ENCODE data around the gene CDKAL1.

Gene CDKAL1

DNA sequence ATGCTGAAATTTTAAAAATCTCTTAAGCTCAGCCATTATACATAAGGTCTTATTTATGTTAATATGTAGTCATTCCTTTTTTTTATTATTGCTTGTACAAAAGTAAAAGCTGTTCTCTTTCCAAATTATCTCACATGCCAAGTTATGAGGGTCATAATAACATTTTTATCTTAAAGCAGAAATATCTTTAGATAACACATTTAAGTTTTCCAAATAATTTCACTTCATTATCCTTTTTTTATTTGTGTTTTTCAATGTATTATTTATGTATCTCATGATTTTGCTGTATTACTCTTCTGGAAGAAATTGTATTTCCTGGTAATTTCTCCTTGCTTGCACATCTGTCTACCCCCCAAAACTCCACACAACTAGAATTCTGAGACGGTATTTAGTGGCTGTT lies 598.2 kb downstream of the CDKAL1 start:
- DNase-seq: no peak

DNA sequence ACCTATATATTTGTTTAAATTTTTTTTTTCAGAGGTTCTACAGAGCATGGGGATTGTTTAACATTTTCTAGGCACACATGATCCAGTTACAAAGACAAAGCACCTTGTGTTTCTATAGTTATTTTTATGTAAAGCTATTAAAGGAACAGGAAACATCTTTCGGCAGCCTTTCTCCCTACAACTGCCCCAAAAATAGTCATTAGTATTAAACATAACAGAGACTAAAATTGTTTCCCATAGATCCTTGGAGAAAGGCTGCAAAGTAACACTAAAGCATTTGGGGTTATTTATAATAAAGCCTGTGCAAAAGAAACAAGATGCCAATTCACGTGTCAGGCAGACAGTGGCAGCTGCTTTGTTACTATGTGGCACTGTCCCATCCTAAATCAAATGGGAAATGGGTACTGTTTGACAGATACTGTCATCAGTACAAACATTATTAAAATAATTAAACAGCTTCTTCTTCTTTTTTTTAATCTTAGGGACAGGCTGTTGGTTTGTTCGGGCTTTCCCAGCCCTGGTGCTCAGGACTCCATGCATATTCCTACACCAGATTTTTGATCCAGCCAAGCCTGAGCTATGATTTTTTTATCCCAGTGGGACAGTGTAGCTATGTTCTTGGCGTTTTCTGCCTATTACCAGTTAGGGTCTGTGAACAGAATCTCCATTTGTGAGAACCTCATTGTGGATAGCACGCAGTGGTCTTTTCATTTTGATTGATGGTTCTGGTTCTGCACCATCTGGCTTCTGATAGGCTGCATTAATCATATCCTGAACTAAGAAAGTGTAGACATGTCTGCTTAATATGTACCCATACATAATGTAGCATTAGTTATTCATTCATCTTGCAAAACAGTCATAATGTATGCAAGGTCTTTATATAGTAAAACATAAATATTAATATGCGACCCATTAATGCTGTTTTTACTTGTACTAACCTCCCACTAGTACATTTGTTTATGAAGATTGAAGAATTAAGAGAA lies 598.9 kb downstream of the CDKAL1 start:
- DNase-seq: no peak

DNA sequence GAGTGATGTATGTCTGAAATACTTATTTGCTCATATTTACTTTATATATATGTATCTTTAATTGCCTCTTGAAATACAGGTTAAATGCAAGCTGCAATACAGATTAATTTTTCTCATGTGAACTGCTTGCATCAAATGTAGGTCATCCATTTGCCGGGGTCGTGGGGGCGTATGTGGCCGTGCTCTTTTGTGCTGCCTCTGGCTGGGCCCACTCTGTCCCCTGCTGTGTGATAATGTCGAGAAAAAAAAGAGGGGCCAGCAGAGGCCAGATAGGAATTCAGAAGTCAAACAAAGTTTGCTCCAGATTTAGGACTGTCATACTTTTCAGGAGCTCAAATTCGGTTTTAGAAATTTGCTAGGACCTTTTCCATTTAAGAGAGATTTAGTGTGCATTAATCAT lies 599.6 kb downstream of the CDKAL1 start:
- DNase-seq: no peak

DNA sequence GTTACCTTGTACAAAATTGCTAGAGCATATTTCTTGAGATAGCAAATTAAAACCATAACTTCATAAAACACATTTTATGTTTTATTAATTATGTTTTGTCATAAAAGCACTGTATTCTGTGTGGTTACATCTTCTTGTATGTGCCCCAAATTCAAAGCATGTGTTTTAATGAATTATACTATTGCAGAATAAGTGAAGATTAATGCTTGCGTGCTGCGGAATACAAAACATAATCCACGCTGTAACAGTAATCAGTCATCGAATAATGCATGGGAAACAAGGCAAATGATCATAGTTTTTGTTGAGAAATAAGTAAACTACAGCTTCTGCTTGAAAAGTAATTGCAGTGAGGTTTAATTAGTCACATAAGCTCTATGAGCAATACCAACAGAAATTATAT lies 600.1 kb downstream of the CDKAL1 start:
- DNase-seq: no peak

DNA sequence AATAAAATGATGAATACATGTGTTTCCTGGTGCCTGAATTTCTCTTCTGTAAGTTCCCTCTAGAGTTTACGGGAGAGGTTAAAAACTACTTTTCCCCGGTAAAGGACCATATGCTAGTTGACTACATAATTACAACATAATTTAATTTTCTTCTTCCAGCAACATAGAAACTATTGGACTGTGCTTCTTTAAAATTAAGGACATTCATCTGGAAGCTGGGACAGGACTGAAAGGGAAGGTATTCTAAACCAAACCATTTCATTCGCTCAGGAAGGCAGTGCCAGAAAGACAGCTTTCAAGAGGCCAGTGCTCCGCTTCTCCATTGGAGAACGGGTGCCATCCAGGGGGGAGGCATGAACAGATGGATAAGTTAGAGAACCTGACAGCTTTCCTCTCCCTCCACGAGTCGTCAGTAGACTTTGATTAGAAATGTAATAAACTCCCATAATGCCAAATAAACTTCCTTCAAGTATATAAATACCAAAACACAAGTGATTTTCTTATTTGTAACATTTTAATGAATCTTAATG lies 601.3 kb downstream of the CDKAL1 start:
- no peak for DNase-seq

DNA sequence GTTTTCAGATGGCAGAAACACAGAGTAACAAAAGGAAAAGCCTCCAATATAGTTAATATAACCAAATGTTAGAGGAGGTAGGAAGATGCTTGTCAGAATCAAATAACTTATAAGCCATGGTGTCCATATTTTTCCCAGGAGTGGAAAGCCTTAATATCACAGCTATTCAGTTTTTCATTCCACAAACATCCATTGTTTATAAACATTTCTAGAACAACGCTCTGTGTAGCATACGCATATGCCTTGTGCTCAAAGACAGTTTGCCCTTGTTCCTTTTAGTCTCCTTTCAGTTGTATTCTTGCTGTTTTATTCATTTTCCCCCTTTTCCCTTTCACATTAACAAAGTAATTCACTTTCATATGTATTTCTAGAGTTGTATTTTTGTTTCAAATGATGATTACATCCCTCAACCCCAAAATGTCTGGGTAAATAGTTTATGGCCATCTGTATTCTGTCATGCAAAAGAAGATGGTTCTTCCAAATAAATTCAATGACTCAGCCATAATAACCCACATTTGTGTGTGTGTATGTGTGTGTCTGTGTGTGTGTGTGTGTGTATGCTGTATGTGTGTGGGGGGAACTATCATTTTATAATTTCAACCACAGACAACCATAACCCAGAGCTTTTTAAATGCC lies 603.6 kb downstream of the CDKAL1 start:
- no peak for DNase-seq

DNA sequence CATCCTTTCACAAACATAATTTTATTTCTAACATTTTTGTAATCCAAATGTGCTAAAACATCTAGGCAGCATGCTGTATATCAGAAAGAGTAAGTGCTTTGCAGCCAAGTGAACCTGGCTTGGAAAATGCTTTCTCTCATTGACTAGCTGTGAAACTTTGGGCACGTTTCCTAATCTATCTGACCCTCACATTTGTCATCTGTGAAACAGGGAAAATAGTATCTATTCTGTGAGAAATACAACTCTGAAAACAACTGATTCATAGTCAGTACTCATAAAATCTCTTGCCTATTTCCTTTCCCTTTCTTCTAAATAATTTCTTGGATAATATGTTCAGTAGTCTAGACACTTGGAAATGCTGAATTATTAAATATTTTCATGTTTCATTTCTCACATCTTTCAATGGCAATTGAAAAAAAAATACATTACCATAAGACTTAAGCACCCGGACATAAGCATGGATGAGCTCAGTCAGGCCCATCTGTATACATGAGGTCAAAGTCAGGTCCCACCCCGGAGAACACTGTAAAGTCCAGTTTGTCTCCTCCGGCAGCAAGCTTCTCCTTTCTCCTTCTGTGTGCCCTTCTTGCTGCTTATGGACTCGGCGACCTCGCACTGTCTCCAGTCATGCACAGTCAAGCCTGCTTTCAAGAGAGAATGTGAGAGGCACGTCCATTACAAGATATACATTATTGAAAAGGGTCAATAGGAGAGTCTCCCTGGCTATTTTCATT lies 604.2 kb downstream of the CDKAL1 start:
- DNase-seq: no peak

DNA sequence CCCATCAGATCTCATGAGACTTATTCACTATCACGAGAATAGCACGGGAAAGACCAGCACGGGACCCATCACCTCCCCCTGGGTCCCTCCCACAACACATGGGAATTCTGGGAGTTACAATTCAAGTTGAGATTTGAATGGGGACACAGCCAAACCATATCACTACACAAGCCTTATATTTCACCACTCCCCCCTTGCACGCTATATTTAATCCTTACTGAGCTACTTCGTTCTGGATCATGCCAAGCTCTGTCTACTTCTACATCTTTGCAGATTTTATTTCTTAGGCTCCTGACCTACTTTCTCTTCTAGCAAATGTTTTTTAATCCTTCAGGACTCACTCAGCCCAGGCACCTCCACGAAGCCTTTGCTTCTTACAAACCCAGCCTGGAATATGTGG lies 606.7 kb downstream of the CDKAL1 start:
- DNase-seq: no peak

DNA sequence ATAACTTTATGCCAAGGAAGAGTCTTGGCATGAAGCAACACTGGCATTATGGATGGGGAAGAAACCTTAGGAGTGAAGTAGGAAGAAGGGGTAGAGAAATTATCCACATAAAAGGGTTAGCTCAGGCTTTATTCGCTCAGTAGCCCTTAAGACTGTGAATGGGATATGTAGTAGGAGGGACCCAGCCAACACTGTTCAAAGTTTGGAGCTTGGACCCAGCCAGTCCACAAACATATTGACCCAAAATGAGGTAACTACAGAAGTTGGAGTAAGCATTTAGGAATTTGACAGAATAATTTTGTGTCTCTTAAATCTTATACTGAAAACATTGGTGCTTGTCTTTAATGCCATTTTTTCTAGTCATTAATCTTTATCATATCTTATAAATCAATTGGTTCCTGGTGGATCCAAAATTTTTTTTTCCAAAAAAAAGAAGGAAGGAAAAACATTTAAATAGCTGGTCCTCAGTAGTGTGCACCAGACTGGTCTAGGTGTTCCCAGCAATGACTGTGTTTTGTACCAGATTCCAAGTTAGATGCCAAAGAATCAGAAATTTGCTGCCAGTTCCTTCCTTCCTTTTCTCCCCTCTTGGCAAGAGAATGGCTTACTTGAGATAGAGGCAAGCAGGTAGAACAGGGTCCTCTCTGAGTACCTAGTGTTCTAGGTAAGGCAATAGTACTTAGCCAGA lies 607.5 kb downstream of the CDKAL1 start:
- no peak for DNase-seq

DNA sequence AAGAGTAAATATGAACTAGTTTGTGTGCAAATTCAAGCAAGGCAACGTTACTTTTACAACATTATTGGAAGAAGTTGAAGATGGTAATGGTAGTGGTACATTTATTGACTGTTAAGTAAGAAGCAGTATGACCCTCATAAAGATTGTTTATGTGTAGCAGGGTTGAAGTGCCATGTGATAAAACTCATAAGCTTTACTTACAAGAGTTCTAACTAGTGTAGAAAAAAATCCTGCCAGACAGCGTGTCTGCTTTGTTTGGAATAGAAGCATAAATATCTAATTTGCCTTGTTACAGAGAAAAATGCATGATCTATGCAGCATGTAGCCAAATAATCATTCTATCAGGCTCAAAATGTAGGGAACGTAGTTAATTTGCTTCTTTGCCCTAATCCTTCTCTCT lies 608.5 kb downstream of the CDKAL1 start:
- DNase-seq: no peak

DNA sequence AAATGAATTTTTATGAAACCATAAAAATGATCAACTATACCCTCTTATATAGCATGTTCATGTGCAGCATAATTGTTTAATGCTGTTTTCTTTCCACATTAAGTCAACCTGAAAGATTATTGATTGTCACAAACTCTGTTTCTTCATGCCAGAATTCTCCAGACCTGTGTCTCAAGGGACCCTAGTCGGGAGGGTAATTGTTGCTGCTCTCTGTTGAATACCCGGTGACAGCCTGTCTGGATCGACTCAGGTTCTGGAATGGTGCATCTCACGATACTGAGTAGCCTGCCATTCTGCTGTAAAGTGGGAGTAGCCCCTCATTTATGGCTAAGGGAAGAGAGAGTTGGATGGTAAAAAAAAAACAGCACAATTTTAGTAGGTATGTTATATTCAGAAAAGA lies 609.4 kb downstream of the CDKAL1 start:
- DNase-seq: no peak

DNA sequence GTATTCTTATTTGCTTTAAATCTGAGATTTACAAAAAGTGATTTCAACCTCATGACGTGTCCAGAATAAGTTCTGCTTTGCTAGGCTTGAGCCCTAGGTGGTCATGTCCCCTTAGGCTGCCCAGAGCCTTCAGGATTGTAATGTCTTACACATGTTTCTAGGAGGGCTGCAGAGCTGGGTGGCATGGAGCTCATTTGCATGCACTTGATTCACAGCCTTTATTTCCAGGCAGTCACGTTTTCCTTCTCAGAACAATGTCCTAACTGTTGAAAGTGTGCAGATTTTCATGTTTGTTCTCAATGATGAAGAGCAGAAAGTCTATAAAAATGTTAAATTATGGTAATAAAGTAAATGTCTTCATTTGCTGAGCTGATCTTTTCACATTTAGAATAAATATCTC lies 610.7 kb downstream of the CDKAL1 start:
- no peak for DNase-seq

DNA sequence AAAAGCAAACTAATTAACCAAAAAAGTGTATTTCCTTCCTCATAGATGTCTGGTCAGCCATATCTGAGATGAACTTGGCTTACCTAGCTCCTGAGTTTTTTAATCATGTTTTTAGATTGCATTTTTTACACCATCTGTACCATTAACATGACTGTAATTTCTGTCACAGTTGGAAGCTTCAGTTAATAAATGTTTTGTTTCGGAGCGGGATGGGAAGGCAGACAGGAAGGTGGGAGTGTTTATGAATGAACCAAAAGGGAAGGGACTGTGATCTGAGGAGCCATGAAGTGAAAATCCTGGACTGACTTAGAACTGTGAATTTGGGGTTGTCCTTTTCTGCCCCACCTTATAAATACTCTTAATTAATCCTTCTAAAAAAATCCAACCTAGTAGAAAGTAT lies 613.7 kb downstream of the CDKAL1 start:
- DNase-seq: no peak

DNA sequence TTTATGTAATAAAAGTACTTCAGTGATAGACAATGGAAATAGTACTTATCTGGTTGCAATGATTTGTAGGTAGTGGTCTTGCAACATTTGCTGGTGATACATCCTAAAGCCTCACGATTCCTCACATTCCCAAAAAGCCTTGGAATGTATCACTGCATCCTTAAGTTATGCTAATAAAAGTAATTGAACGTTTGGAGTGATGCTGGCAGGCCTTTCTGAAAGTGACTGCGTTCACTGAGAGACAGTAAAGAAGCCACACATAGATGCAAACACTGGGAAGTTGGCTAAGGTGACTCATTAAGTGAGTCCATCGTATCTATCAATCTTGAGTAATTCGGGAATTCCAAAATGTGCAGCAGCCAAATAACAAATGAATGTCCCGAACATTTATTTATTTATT lies 615.2 kb downstream of the CDKAL1 start:
- DNase-seq: no peak

DNA sequence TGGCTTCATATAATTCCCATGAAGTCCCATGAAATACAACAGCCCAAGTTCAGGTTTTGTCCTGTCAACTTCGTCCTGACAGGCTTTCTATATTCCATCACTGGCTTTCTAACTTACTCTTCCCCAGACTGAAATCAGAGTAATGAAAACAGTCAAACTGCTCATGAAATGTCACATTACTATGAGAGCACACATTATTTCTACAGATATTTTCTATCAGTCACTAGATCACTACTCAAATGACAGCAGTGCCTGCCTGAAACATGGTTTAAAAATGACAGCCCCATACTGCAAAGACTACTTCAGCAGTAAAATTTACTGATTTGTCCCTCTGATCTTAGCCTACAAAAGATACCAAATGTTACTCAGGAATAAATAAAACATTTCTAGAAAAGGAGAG lies 616.4 kb downstream of the CDKAL1 start:
- no peak for DNase-seq

DNA sequence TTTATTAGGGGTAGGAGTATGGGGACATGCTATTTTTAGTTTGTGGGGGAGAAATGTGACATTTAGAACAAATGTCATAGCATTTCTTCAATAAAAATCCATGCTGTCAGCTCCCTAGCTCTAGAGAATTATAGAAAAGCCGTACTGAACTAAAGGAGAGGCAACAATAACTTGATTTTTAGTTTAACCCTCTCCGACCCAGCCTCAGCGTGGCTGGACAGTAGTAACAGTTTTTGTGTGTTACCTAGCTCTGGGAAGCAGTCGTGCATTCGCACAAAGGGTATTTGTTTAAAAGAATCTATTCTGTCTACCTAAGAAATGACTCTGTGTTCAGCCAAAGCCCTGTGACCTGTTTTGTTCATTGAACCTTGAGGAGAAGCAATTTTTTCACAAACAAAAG lies 616.9 kb downstream of the CDKAL1 start:
- no peak for DNase-seq

DNA sequence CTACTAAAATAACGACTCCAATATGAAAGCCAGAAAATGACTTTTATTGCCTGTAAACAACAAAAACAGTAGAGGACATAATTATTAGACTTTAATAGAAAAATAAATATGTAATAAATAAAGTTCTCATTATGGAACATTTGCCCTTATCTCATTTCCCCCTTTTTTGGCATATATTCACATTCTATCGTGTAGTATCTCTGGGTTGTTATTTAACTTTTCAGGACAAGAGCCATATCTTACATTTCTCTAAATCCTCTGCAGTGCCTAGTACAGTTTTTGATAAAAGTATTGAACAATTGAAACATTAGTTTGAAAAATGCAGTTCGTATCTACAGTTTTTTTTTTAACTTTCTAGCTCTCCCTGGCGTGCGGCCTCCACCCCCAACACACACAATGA lies 617.3 kb downstream of the CDKAL1 start:
- no peak for DNase-seq

DNA sequence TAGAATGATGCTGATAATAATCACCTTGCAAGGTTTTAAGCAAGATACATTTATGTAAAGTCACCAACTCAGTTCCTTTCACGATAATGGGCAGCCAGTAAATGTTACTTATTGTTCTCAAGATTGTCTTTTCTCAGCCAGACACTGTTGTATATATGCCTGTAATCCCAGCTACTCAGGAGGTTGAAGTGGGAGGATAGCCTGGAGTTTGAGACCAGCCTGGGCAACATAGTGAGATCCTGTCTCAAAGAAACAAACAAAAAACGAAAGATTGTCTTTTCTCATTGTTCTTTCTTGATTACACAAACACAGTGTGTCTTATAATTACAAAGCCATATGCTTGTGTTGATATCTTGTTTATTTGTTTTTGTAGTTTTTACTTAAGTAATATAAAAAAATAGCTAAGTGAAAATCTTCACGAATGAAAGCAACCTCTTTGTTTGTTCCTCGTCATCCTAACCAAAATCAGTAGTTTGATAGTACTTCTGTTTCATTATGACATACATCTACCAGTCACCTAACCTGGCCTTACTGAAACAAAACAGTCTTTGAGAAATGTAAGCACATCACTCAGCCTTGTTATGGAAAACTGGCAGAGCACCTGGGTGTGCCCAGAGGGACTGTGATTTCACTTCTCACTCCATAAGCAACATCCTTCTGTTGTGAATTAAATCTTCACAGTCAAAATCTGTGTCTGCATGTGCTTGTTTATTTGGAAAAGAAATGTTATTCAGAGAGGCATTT lies 623.1 kb downstream of the CDKAL1 start:
- DNase-seq: no peak

DNA sequence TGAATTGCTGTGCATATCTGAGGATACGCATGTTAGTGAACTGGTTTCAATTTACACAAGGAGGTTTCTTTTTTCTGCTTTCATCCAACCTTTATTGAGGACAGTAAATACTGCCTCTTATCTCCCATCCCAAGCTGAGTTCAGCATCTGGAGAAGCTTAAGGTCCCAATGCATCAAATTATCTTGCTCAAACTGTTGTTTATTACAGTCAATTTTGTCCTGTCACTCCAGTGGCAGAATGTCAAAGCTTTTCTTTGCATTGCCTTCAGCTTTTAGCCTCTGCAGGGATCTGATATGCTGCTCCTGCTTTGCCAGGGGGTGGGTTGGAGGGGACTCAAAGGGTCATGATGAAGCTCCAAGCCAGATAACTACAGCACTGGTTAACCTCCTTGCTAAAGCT lies 623.9 kb downstream of the CDKAL1 start:
- DNase-seq: no peak

DNA sequence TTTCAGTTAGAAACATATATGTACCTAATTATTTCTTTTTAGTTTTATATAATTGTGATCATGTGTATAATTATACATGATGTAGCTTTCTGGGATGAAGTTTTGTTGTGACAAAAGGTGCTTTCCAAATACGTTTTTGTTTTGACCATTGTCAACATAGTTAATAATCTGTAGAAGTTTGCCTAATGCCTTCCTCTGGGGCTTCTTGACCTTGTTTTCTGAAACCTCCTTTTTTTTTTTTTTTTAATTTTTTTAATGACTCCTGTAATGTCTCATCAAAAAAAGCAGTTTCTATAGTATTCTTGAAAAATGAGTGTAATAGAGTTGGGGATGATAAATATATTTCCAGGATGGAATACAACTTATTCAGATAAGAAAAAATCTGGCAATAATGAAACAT lies 624.6 kb downstream of the CDKAL1 start:
- DNase-seq: no peak

DNA sequence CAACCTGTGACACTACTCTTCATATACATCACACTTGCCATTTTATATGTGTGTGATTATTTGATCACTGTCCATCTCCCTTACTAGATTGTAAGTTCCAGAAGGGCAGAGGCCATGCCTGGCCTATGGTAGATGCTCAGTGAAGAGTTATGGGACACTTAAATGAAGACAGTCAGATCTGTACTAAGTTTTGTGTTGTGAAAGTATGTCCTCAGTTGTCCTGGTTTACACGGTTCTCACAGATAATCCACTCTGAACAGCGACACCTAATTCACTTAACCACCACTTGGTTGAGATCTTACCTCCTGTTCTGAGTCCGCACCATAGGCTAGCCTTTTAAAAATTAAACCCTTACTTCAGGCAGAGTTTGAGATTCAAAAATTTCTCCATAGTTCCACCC lies 625.2 kb downstream of the CDKAL1 start:
- DNase-seq: no peak

DNA sequence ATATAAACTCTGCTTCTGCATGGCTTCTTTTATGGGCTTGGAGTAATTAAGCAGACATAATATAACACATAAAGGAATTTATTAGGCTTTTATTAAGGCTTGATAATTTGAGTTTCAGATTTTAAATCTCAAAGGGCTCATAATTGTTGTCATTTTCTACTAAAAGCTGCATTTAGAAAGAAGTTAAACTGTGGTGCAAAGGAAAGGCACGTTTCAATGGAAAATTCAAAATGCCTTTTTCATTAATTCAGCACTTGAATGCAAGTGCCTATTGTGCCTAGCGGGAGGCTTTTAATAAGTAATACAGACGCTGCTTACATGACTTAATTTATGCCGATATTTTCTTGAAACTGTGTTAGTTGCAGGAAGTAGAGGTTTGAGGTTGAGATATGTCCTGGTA lies 627.5 kb downstream of the CDKAL1 start:
- DNase-seq: no peak

All from activated gamma-delta T cell (primary cell).